Measurements from ENCODE around the gene NKX6-1. TPM values are rescaled to one million over a fixed set of nuclear protein-coding genes. Genes with fewer than 3 reads are reported as not detected.

Gene NKX6-1
- total RNA-seq, 4 donors from 2014 or later = 0.40 to 19.1 TPM; not detected in 2

- Histone ChIP-seq H3K4me1 (peaks cover 0 to 13% of the 10 kb centered on the region in 2 donors), H3K27ac (no peak overlapping the region), H3K9me3 (no peaks in the 10 kb centered on the region), H3K4me3 (replicated peaks in 1 of 3) (no peak overlapping the region), H3K27me3 (no peaks in the 10 kb centered on the region), H3K36me3 (no peaks in the 10 kb centered on the region)
- intact Hi-C loops (cut with DNase I) = loop anchor here (10.0 kb wide), 3 partner anchors 739 to 999 kb away; no protein-coding TSS in a partner anchor
- DNase-seq = peak in 1 of 2 donors; percentile 20
- TF ChIP-seq POLR2A (IDR thresholded peaks at IDR 0.05) (no peak), CTCF (IDR thresholded peaks at IDR 0.05) (peak; percentile 30 to 74 (median 66))
- WGBS, 2 donors = 11 to 13% methylated on average over 19 of the region's 19 CpGs
Measured at GRCh38 chr4:84503495-84504437, 4.7 kb upstream of the NKX6-1 start.

GRCh38 chr4:84502955-84503373, 3.9 kb upstream of the NKX6-1 start:
- no peak for DNase-seq
- Histone ChIP-seq H3K9me3 (no peaks in the 10 kb centered on the region), H3K27me3 (no peaks in the 10 kb centered on the region), H3K4me3 (replicated peaks in 1 of 3) (no peak overlapping the region), H3K27ac (no peak overlapping the region), H3K36me3 (no peaks in the 10 kb centered on the region), H3K4me1 (peaks cover 0 to 20% of the 10 kb centered on the region in 2 donors)
- 24 to 29% methylated on average over 18 of the region's 18 CpGs for WGBS, 2 donors
- TF ChIP-seq POLR2A (IDR thresholded peaks at IDR 0.05) (no peak), CTCF (IDR thresholded peaks at IDR 0.05) (no peak)
- intact Hi-C loops (cut with DNase I) = loop anchor here (10.0 kb wide), 3 partner anchors 738 to 998 kb away; no protein-coding TSS in a partner anchor

GRCh38 chr4:84502333-84502954, 3.4 kb upstream of the NKX6-1 start:
- Histone ChIP-seq H3K27ac (no peak overlapping the region), H3K36me3 (no peaks in the 10 kb centered on the region), H3K27me3 (no peaks in the 10 kb centered on the region), H3K9me3 (no peaks in the 10 kb centered on the region), H3K4me1 (peaks cover 0 to 25% of the 10 kb centered on the region in 2 donors), H3K4me3 (replicated peaks in 1 of 3) (no peak overlapping the region)
- no peak for DNase-seq
- intact Hi-C loops (cut with DNase I) = loop anchor here (10.0 kb wide), 3 partner anchors 738 to 998 kb away; no protein-coding TSS in a partner anchor
- no peak for TF ChIP-seq CTCF (IDR thresholded peaks at IDR 0.05)
- TF ChIP-seq POLR2A (IDR thresholded peaks at IDR 0.05) = no peak
- 30 to 33% methylated on average over 14 of the region's 14 CpGs for WGBS, 2 donors

GRCh38 chr4:84501721-84502267, 2.7 kb upstream of the NKX6-1 start:
- intact Hi-C loops (cut with DNase I) = loop anchor here (10.0 kb wide), 3 partner anchors 737 to 997 kb away; no protein-coding TSS in a partner anchor
- H3K9me3 ChIP-seq = no peaks in the 10 kb centered on the region
- no peak overlapping the region for H3K27ac ChIP-seq
- 14 to 16% methylated on average over 17 to 19 of the region's 33 CpGs for WGBS, 2 donors
- no peaks in the 10 kb centered on the region for H3K27me3 ChIP-seq
- peaks cover 0 to 32% of the 10 kb centered on the region in 2 donors for H3K4me1 ChIP-seq
- no peak for DNase-seq
- TF ChIP-seq POLR2A (IDR thresholded peaks at IDR 0.05) (no peak), CTCF (IDR thresholded peaks at IDR 0.05) (no peak)
- no peaks in the 10 kb centered on the region for H3K36me3 ChIP-seq
- H3K4me3 ChIP-seq (replicated peaks in 1 of 3) = no peak overlapping the region

Data from thyroid gland (tissue), 4 donors.